ENCODE results near the gene ARL6IP5.

ARL6IP5 gene

GRCh38 chr3:69145688-69146087, 61.0 kb downstream of the ARL6IP5 start:
- TF ChIP-seq, protein P1, sequence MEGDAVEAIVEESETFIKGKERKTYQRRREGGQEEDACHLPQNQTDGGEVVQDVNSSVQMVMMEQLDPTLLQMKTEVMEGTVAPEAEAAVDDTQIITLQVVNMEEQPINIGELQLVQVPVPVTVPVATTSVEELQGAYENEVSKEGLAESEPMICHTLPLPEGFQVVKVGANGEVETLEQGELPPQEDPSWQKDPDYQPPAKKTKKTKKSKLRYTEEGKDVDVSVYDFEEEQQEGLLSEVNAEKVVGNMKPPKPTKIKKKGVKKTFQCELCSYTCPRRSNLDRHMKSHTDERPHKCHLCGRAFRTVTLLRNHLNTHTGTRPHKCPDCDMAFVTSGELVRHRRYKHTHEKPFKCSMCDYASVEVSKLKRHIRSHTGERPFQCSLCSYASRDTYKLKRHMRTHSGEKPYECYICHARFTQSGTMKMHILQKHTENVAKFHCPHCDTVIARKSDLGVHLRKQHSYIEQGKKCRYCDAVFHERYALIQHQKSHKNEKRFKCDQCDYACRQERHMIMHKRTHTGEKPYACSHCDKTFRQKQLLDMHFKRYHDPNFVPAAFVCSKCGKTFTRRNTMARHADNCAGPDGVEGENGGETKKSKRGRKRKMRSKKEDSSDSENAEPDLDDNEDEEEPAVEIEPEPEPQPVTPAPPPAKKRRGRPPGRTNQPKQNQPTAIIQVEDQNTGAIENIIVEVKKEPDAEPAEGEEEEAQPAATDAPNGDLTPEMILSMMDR (IDR thresholded peaks at IDR 0.05) = no peak

DNA sequence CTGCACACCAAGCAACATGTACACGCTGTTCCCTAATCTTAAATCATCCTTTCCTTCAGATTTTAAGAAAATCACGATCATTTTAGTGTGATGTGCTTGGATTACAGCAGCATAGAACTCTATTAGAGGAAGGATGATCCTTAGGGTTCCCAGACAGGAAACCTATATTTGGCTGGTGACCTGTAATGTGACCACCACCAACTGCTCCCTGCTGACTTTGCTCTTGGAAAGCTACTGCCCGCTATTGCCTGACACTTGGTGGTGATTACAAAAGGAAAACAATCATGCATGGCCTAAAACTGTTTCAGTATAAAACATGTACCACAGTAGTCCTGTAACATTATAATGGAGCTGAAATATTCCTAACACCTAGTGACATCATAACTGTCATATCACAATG, 64.8 kb downstream of the ARL6IP5 start:
- TF ChIP-seq, protein P1 (IDR thresholded peaks at IDR 0.05) = no peak
